Uterus (tissue), 2 donors: ENCODE measurements around the gene CYP1A2.

Source experiments
- POLR2A ChIP-seq, 2 donors: fragments of 450-650 bp; IDR thresholded peaks; one replicate each; pipeline ENCODE4 v1.6.1; 2016; ENCODE audit warnings: antibody characterized with exemption in 2 of 2, mild to moderate bottlenecking in 1 of 2, moderate library complexity in 1 of 2
- TF ChIP-seq, protein P1 (sequence below), 4 experiments: fragments of 200-600 bp in 2 of 4; fragments of 450-650 bp in 2 of 4; sonication (generic) in 2 of 4; IDR thresholded peaks; one replicate each; pipeline ENCODE4 v1.5.1; 2016 to 2019; ENCODE audit warnings: antibody characterized with exemption in 4 of 4, mild to moderate bottlenecking in 2 of 4, moderate library complexity in 1 of 4

DNA sequence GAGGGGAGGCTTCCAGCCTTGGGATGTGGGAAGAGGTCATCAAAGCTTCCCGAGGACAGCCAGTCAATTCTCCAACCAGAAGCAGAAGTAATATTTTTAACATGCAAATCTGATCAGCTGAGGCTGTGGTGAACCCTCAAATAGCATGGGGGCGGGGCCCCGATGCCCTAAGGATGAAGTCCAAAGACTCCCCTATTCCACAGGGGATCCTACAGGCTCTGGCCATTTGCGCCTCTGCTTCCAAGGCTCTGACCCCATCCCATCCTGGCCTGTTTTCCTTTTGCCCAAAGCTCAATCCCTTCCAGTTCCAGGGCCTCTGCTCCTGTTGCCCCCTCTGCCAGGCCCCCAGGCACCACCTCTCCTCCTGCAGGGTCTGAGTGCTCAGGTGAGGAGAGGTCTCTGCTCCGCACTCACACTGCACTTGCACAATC, 26.5 kb downstream of the CYP1A2 start:
- TF ChIP-seq, protein P1, sequence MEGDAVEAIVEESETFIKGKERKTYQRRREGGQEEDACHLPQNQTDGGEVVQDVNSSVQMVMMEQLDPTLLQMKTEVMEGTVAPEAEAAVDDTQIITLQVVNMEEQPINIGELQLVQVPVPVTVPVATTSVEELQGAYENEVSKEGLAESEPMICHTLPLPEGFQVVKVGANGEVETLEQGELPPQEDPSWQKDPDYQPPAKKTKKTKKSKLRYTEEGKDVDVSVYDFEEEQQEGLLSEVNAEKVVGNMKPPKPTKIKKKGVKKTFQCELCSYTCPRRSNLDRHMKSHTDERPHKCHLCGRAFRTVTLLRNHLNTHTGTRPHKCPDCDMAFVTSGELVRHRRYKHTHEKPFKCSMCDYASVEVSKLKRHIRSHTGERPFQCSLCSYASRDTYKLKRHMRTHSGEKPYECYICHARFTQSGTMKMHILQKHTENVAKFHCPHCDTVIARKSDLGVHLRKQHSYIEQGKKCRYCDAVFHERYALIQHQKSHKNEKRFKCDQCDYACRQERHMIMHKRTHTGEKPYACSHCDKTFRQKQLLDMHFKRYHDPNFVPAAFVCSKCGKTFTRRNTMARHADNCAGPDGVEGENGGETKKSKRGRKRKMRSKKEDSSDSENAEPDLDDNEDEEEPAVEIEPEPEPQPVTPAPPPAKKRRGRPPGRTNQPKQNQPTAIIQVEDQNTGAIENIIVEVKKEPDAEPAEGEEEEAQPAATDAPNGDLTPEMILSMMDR (IDR thresholded peaks at IDR 0.05): no peak
- no peak for TF ChIP-seq POLR2A (IDR thresholded peaks at IDR 0.05)
